CD4-positive, alpha-beta T cell treated with Interleukin-15 for 4 hours (primary cell): Measurements from ENCODE around the gene KIFC3.
A peak's percentile ranks its signal among the peaks of the same experiment; 100 is the strongest.
"Not testable (repeated sequence)": the region's sequence is repeated elsewhere in the genome, so short reads cannot be mapped to it uniquely, and the experiment has no call there.

Source experiments
- DNase-seq: peaks from one replicate; pipeline ENCODE4 v3.0.0-alpha.2; 2020; ENCODE audit warnings: low spot score

The KIFC3 gene

GRCh38 chr16:57739756-57740422 is 62.4 kb downstream of the KIFC3 start:
- DNase-seq = no peak

- no peak for DNase-seq
Observed at GRCh38 chr16:57738844-57739243, 63.4 kb downstream of the KIFC3 start.

- peak; percentile 41 for DNase-seq
Observed at GRCh38 chr16:57736419-57737351, 65.6 kb downstream of the KIFC3 start.

GRCh38 chr16:57735755-57736418 is 66.4 kb downstream of the KIFC3 start, which contains the start of gene KATNB1:
Gene KATNB1, plus strand, starts transcription at chr16:57735770. Its CDS starts 1,474 bp downstream, at chr16:57737244.
- no peak for DNase-seq

GRCh38 chr16:57734925-57735754 is 67.2 kb downstream of the KIFC3 start:
- peak; percentile 99 for DNase-seq

GRCh38 chr16:57734308-57734924 is 67.9 kb downstream of the KIFC3 start:
- DNase-seq = no peak

GRCh38 chr16:57732714-57733113 is 69.6 kb downstream of the KIFC3 start:
- DNase-seq = no peak

- DNase-seq = no peak
Observed at GRCh38 chr16:57732037-57732436, 70.3 kb downstream of the KIFC3 start.

GRCh38 chr16:57730771-57731730 is 71.2 kb downstream of the KIFC3 start:
- no peak for DNase-seq

- DNase-seq = not testable (repeated sequence)
Observed at GRCh38 chr16:57729852-57730251, 72.4 kb downstream of the KIFC3 start.

- no peak for DNase-seq
Observed at GRCh38 chr16:57729182-57729484, 73.2 kb downstream of the KIFC3 start.

GRCh38 chr16:57728336-57729181 is 73.7 kb downstream of the KIFC3 start:
- no peak for DNase-seq

- no peak for DNase-seq
Observed at GRCh38 chr16:57727610-57728009, 74.7 kb downstream of the KIFC3 start.

GRCh38 chr16:57726433-57726947 is 75.8 kb downstream of the KIFC3 start:
- no peak for DNase-seq

- DNase-seq = no peak
Observed at GRCh38 chr16:57725976-57726375, 76.3 kb downstream of the KIFC3 start.

- DNase-seq = no peak
Observed at GRCh38 chr16:57725554-57725953, 76.7 kb downstream of the KIFC3 start.

- no peak for DNase-seq
Observed at GRCh38 chr16:57725151-57725550, 77.1 kb downstream of the KIFC3 start.

- no peak for DNase-seq
Observed at GRCh38 chr16:57724531-57724930, 77.8 kb downstream of the KIFC3 start.

GRCh38 chr16:57723170-57723569 is 79.1 kb downstream of the KIFC3 start:
- no peak for DNase-seq
